GM12874 (cell line): ENCODE results near the gene EEFSEC.

Experiments
- CTCF ChIP-seq: IDR thresholded peaks from 2 replicates; pipeline ENCODE4 v1.5.1; 2011; ENCODE audit warnings: low read depth, mild to moderate bottlenecking, control low read depth, low read length, moderate library complexity; ENCODE audit not compliant: insufficient read depth

Gene EEFSEC

GRCh38 chr3:128306481-128306880 lies 153.2 kb downstream of the EEFSEC start:
- no peak for TF ChIP-seq CTCF

- TF ChIP-seq CTCF, result no peak
Observed at GRCh38 chr3:128307029-128307633, 153.8 kb downstream of the EEFSEC start.

- no peak for TF ChIP-seq CTCF
Observed at GRCh38 chr3:128307781-128308469, 154.6 kb downstream of the EEFSEC start.

- no peak for TF ChIP-seq CTCF
Observed at GRCh38 chr3:128309026-128309425, 155.7 kb downstream of the EEFSEC start.

GRCh38 chr3:128310286-128311058 lies 157.2 kb downstream of the EEFSEC start:
- TF ChIP-seq CTCF, result no peak

- TF ChIP-seq CTCF, result no peak
Observed at GRCh38 chr3:128311441-128311844, 158.2 kb downstream of the EEFSEC start.

GRCh38 chr3:128312271-128312670 lies 159.0 kb downstream of the EEFSEC start:
- TF ChIP-seq CTCF, result no peak
